Activated CD4-positive, alpha-beta T cell treated with anti-CD3 and anti-CD28 coated beads for 36 hours (primary cell): ENCODE data around the gene NTPCR. TPM values are rescaled to one million over a fixed set of nuclear protein-coding genes. Genes with fewer than 3 reads are reported as not detected.

Experiments used
- ATAC-seq: fragments of 200-7000 bp; cut with Tn5 transposase; one replicate; pipeline ENCODE4 v1.10.0; 2021; ENCODE audit warnings: mild to moderate bottlenecking, moderate library complexity
- CTCF ChIA-PET: fragments of 350-600 bp; sonication (Branson Sonifier 250); formaldehyde crosslinking; loops from one replicate; lab custom pipeline; 2021; ENCODE audit warnings: antibody characterized with exemption; lab: Charles Lee
- POLR2A ChIA-PET: fragments of 350-600 bp; sonication (Branson Sonifier 250); formaldehyde crosslinking; loops from one replicate; lab custom pipeline; 2021; ENCODE audit warnings: antibody characterized with exemption, inconsistent platforms; lab: Charles Lee
- DNase-seq: peaks from one replicate; pipeline ENCODE4 v3.0.0-alpha.2; 2020
- H3K27ac Mint-ChIP-seq: one replicate; pipeline ENCODE4 v1.8.0; 2021; ENCODE audit warnings: mixed read lengths
- H3K27me3 Mint-ChIP-seq: one replicate; pipeline ENCODE4 v1.8.0; 2021; ENCODE audit warnings: mixed read lengths
- H3K36me3 Mint-ChIP-seq: one replicate; pipeline ENCODE4 v1.8.0; 2021; ENCODE audit warnings: low read depth, mixed read lengths
- H3K4me1 Mint-ChIP-seq: one replicate; pipeline ENCODE4 v1.8.0; 2021; ENCODE audit warnings: mixed read lengths
- H3K4me3 Mint-ChIP-seq: one replicate; pipeline ENCODE4 v1.8.0; 2021; ENCODE audit warnings: mild to moderate bottlenecking, moderate library complexity, mixed read lengths
- H3K9me3 Mint-ChIP-seq: one replicate; pipeline ENCODE4 v1.8.0; 2021; ENCODE audit warnings: low read depth, mixed read lengths
- intact Hi-C, 2 experiments: fragments of 100-400 bp; cut with DNase I in 1 of 2; cut with micrococcal nuclease in 1 of 2; formaldehyde crosslinking; loops; one replicate each; pipeline versions ENCODE4 v1.14.2 to v1.15.1; 2022 to 2024; cut with DNase I, micrococcal nuclease
- total RNA-seq, 2 experiments: library from RNA; stranded (reverse); gene quantifications; one replicate each; pipeline ENCODE4 v1.2.3, GENCODE V29; 2021

The NTPCR gene
- total RNA-seq, 2 experiments from 2014 or later = 37.4 to 51.9 TPM

DNA sequence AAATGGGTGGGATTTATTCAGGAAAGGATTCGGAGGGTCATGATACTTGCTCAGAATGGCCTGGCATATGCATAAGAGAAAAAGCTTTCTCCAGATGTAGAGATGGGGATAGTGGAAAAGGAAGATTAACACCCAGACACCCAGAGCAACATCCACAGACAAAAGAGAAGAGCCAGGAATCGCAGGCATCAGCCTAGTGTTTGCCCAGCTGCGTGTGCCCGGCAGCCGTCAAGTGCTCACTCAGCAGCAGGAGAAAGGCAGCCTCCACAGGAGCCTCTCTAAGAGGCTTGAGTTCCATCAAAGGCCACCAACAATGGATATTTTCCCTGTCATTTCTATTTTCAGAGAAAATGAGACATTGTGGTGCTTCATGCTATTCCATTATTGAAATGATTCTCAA, 54.7 kb downstream of the NTPCR start:
- ChIA-PET CTCF (interaction anchor here (1.7 kb wide), 1 partner anchor 211 kb away, joined by 4 read pairs; no protein-coding TSS in a partner anchor), POLR2A (no interaction called here)
- Mint-ChIP-seq H3K27ac (no peak overlapping the region), H3K9me3 (peaks cover 3% of the 10 kb centered on the region), H3K4me1 (no peaks in the 10 kb centered on the region), H3K36me3 (peaks cover 24% of the 10 kb centered on the region), H3K27me3 (no peaks in the 10 kb centered on the region), H3K4me3 (no peak overlapping the region)
- intact Hi-C loops = no loop called here
- no peak for DNase-seq
- no peak for ATAC-seq

DNA sequence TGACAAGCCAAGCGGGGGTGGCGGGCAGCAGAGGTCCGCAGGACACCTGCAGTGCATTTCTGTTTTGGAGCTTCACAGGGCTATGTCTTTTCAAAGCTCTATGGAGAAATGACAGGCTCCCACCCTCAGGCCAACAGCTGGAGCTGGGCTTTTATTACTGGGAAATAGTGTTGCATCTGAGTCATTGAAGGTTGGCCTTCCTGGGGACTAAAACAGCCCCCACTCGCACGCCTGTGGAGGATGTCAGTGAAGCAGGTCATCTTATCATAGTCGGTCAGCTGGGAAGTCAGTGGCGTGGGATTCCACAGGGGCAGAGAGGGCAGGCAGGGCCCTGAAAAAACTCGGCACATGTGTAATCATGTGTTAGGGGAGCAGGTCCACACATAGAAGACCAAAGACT, 55.3 kb downstream of the NTPCR start:
- intact Hi-C loops = no loop called here

DNA sequence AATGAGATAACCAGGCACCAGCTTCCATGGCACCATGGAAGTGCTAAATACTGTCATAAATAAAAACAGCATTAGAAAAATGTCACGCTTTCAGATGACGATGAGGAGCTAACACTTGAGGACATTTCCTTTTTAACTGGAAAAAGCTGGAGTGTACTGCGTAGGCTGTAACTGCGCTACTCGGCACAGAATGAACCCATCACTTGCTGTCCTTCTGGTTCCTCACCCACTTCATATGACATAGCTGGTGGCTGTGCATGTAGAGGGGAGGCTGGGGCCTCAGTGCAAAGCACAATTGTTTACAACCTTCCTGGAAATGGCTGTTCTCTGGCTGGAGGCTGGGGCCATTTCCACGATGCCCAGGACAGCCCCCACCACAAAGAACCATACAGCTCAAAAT, 55.7 kb downstream of the NTPCR start:
- Mint-ChIP-seq H3K4me1 (no peaks in the 10 kb centered on the region), H3K4me3 (no peak overlapping the region), H3K27me3 (no peaks in the 10 kb centered on the region), H3K27ac (no peak overlapping the region), H3K36me3 (peaks cover 20% of the 10 kb centered on the region), H3K9me3 (peaks cover 3% of the 10 kb centered on the region)
- ChIA-PET CTCF (interaction anchor here (0.6 to 1.7 kb wide), 2 partner anchors 212 to 910 kb away, joined by 3 to 4 read pairs; no protein-coding TSS in a partner anchor), POLR2A (no interaction called here)
- intact Hi-C loops = no loop called here
- no peak for DNase-seq
- no peak for ATAC-seq

More for the DNA sequence above, 55.3 kb downstream of the NTPCR start:
- ChIA-PET CTCF (interaction anchor here (0.6 to 1.7 kb wide), 2 partner anchors 211 to 910 kb away, joined by 3 to 4 read pairs; no protein-coding TSS in a partner anchor), POLR2A (no interaction called here)
- Mint-ChIP-seq H3K9me3 (peaks cover 3% of the 10 kb centered on the region), H3K27ac (no peak overlapping the region), H3K4me1 (no peaks in the 10 kb centered on the region), H3K27me3 (no peaks in the 10 kb centered on the region), H3K4me3 (no peak overlapping the region), H3K36me3 (peaks cover 20% of the 10 kb centered on the region)
- DNase-seq (no peak), ATAC-seq (no peak)

DNA sequence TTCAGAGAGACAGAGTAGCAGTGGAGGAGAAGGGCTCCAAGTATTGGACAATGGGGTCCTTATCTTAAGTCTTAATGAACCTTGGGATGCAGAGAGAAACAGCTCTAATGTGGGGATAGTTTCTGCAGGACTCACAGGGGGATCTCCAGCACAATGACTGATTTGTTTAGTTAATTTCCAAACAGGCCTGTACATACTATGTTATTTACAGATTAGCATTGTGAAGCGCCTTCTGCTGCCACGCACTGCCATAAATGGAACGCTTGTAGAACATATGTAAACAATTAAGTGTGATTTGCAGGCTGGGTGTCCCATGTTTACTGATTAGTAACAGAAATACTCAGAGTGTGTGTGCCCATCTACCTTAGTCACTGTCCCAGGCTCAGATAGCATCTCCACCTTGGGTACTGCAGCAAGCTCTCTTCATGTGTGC, 56.1 kb downstream of the NTPCR start:
- Mint-ChIP-seq H3K36me3 (peaks cover 20% of the 10 kb centered on the region), H3K9me3 (peaks cover 3% of the 10 kb centered on the region), H3K27ac (no peak overlapping the region), H3K4me3 (no peak overlapping the region), H3K27me3 (no peaks in the 10 kb centered on the region), H3K4me1 (no peaks in the 10 kb centered on the region)
- CTCF ChIA-PET = interaction anchor here (1.7 kb wide), 1 partner anchor 212 kb away, joined by 4 read pairs; no protein-coding TSS in a partner anchor
- intact Hi-C loops = no loop called here
- no peak for ATAC-seq
- POLR2A ChIA-PET = no interaction called here
- DNase-seq = no peak

DNA sequence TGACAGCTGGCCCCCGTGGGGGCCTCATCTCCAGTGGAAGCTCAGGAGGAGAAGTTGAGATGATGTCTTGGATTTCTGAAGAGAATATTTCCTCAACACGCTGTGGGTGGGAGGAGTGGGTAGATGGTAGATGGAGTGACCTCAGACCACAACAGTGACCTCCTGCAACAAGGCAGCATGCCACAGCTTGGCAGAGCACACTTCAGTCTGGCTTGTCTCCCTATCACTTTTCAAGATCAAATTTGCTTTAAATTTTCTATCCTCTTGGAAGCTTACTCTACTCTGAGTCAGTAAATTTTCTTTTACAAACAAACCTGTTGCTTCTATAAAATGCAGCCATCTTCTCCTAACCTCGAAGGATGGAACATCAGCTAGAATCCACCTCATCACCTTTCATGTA, 59.7 kb downstream of the NTPCR start:
- H3K4me1 Mint-ChIP-seq = no peaks in the 10 kb centered on the region
- no peak for ATAC-seq
- no peak for DNase-seq
- no peaks in the 10 kb centered on the region for H3K9me3 Mint-ChIP-seq
- ChIA-PET POLR2A (interaction anchor here (0.6 kb wide), 1 partner anchor 493 kb away, joined by 3 read pairs; no protein-coding TSS in a partner anchor), CTCF (interaction anchor here (0.5 to 0.9 kb wide), 3 partner anchors 18 to 50 kb away, joined by 3 read pairs; no protein-coding TSS in a partner anchor)
- peaks cover 31% of the 10 kb centered on the region for H3K36me3 Mint-ChIP-seq
- no peak overlapping the region for H3K4me3 Mint-ChIP-seq
- intact Hi-C loops = no loop called here
- H3K27ac Mint-ChIP-seq = no peak overlapping the region
- H3K27me3 Mint-ChIP-seq = no peaks in the 10 kb centered on the region

DNA sequence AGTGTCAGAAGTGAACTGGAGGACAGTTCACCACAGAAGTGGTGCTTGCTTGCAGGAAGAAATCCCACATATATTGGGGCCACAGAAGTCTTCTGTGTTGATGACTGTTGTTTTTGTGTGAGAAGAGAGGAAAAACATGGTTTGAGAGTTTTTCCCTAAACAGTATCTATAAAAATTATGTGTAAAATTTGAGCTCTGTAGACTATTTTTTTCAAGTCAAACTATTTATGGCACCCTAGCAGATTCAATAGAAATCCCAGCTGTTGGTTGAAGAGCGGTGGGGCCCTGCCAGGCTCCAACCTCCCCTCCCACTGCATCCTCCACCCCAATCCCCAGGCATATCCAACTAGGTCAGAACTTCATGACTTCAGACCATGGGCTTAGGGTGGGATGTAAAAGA, 61.6 kb downstream of the NTPCR start:
- DNase-seq (no peak), ATAC-seq (no peak)
- no peaks in the 10 kb centered on the region for H3K9me3 Mint-ChIP-seq
- intact Hi-C loops = no loop called here
- no peaks in the 10 kb centered on the region for H3K27me3 Mint-ChIP-seq
- POLR2A ChIA-PET = no interaction called here
- peaks cover 30% of the 10 kb centered on the region for H3K36me3 Mint-ChIP-seq
- H3K4me3 Mint-ChIP-seq = no peak overlapping the region
- H3K4me1 Mint-ChIP-seq = no peaks in the 10 kb centered on the region
- H3K27ac Mint-ChIP-seq = no peak overlapping the region
- CTCF ChIA-PET = interaction anchor here (0.6 kb wide), 1 partner anchor 1973 kb away, joined by 3 read pairs; no protein-coding TSS in a partner anchor

DNA sequence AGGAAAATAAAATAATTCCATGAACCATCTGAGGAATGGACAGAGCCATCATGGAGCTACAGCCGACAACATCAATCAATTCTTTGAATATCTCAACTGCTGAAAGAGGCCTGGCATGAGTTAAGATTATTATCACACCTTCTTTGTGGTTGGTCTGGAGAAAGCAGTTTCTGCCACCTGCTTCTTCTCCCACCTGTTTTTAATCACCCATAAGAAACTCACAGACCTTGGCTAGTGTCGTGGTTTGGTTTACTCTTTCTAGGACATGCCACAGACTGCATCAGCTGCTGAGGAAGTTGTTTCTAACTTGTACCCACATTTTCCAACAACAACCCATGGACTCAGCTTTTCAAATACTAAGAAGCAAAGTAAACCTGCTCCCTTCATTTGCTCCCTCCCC, 65.6 kb downstream of the NTPCR start:
- H3K27me3 Mint-ChIP-seq = no peaks in the 10 kb centered on the region
- no peak for ATAC-seq
- H3K36me3 Mint-ChIP-seq = peaks cover 40% of the 10 kb centered on the region
- H3K9me3 Mint-ChIP-seq = no peaks in the 10 kb centered on the region
- intact Hi-C loops = no loop called here
- ChIA-PET POLR2A (no interaction called here), CTCF (interaction anchor here (1.3 kb wide), 1 partner anchor 10 kb away, joined by 5 read pairs; no protein-coding TSS in a partner anchor)
- H3K27ac Mint-ChIP-seq = no peak overlapping the region
- no peak for DNase-seq
- no peak overlapping the region for H3K4me3 Mint-ChIP-seq
- H3K4me1 Mint-ChIP-seq = no peaks in the 10 kb centered on the region

DNA sequence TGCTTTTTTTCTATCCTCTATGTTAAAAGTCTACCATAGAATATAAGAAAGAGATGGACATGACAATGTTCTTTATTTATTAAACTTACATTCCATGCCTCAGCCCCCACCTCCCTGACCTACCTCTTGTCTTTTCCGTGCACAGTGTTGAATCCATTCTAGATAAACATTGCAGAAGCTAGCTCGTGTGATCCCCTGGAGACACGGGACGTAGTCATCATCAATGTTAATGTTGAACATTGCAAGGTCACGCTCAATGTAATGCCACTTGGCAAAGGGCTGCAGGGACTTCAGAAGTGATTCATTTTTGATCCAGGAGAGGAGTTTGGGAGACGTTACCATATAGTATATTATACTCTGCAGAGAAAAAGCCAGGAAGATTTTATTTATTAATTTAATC, 66.4 kb downstream of the NTPCR start:
- intact Hi-C loops = no loop called here
- POLR2A ChIA-PET = no interaction called here
- Mint-ChIP-seq H3K36me3 (peaks cover 38% of the 10 kb centered on the region), H3K4me1 (no peaks in the 10 kb centered on the region), H3K9me3 (no peaks in the 10 kb centered on the region), H3K27ac (no peak overlapping the region), H3K4me3 (no peak overlapping the region), H3K27me3 (no peaks in the 10 kb centered on the region)
- ATAC-seq = no peak
- CTCF ChIA-PET = no interaction called here
- DNase-seq = no peak

DNA sequence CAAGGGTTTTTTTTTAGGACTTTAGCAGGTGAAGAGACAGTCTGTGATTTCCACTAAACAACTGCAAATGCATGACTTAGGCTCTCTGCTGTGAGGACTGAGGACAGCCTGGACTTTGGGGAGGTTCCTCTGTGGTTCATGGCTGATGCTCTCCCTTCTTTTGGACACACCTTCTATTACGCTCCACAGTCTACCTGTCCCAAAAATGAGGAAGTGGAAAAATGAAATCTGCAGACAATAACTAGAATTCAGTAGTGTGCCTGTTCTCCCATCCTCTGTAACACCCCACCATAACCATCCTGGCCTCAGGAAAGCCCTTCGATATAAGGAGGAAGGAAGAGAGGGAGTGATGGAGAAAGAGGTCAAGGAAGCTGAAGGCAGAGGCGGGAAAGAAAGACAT, 68.7 kb downstream of the NTPCR start:
- no peak for DNase-seq
- intact Hi-C loops = no loop called here
- H3K4me1 Mint-ChIP-seq = no peaks in the 10 kb centered on the region
- H3K36me3 Mint-ChIP-seq = peaks cover 23% of the 10 kb centered on the region
- no peaks in the 10 kb centered on the region for H3K27me3 Mint-ChIP-seq
- H3K4me3 Mint-ChIP-seq = no peak overlapping the region
- ATAC-seq = no peak
- POLR2A ChIA-PET = no interaction called here
- H3K9me3 Mint-ChIP-seq = no peaks in the 10 kb centered on the region
- CTCF ChIA-PET = no interaction called here
- H3K27ac Mint-ChIP-seq = no peak overlapping the region

DNA sequence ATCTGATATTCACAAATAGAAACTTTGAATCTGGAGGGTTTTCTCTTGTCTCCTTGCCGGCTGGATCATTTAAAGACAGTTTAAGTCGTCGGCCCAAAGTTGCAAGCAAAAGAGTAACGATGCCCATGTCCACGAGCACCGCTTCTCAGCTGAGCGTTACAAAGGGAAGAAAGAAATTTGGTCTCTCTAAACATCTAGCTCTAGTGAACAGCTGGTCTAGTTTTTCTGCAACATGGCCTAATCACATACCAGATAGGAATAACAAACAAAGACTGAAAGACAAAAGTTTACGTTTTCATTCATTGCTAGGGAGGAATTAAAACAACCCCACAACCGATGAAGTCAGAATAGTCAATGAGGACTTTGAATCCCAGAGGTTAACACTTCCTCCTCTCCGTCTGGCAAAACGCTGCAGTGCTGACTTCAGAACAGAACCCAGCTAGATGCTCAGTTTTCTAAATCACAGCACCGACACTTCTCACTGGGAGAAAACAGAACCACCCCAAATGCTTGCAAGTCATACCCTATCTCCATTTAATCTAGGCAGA, 69.4 kb downstream of the NTPCR start:
- Mint-ChIP-seq H3K36me3 (peaks cover 19% of the 10 kb centered on the region), H3K4me3 (no peak overlapping the region), H3K27ac (no peak overlapping the region), H3K27me3 (no peaks in the 10 kb centered on the region), H3K9me3 (no peaks in the 10 kb centered on the region), H3K4me1 (no peaks in the 10 kb centered on the region)
- no peak for DNase-seq
- intact Hi-C loops = loop anchor here (10.0 kb wide), 2 partner anchors 385 to 1155 kb away; partner anchors contain the start of gene SIPA1L2 (in 1 of the 2)
- no peak for ATAC-seq
- ChIA-PET POLR2A (no interaction called here), CTCF (no interaction called here)

DNA sequence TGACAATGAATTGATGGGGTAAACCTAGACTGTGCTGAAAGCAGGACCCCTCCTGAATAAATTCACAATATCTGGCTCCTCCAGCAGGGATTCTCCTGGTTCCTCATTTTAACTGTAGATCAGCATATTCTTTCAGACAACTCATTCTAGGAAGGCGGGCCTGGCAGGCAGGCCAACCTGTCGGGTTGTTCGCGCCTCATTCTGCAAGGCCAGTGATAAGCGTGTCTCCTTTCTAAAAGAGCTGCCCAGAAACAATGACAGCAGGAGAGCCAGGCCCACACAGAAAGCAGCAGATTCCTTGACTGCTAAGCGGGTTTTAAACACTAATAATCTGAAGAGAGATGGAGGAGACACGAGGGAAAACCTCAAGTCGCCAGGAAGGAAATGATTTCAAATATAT, 70.0 kb downstream of the NTPCR start:
- Mint-ChIP-seq H3K36me3 (peaks cover 18% of the 10 kb centered on the region), H3K27ac (no peak overlapping the region), H3K4me1 (no peaks in the 10 kb centered on the region), H3K9me3 (no peaks in the 10 kb centered on the region), H3K27me3 (no peaks in the 10 kb centered on the region), H3K4me3 (no peak overlapping the region)
- ChIA-PET POLR2A (no interaction called here), CTCF (interaction anchor here (0.6 kb wide), 1 partner anchor 17 kb away, joined by 3 read pairs; no protein-coding TSS in a partner anchor)
- DNase-seq = no peak
- ATAC-seq = no peak
- intact Hi-C loops = loop anchor here (10.0 kb wide), 2 partner anchors 386 to 1156 kb away; partner anchors contain the start of gene SIPA1L2 (in 1 of the 2)

DNA sequence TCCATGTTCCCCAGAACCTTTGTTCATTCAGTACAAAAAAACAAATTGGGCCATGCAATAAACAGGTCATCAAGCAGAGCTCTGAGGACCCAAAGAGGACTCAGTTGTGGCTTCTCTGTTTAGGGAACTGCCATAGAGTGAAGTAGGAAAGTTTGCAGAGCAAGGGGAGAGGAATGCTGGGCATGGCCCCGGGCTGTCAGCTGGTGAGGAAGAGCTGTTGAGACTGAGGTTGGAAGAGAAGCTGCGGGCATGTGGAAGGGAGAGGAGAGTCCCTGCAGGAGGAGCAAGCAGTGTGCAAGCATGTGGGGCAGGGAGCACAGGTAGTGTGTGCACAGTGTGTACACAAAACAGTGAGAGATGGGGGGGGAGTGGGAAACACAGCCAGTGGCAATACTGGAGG, 71.8 kb downstream of the NTPCR start:
- H3K4me1 Mint-ChIP-seq = no peaks in the 10 kb centered on the region
- DNase-seq = no peak
- intact Hi-C loops = loop anchor here (10.0 kb wide), 2 partner anchors 387 to 1157 kb away; partner anchors contain the start of gene SIPA1L2 (in 1 of the 2)
- H3K4me3 Mint-ChIP-seq = no peak overlapping the region
- CTCF ChIA-PET = no interaction called here
- no peaks in the 10 kb centered on the region for H3K9me3 Mint-ChIP-seq
- peaks cover 14% of the 10 kb centered on the region for H3K36me3 Mint-ChIP-seq
- POLR2A ChIA-PET = no interaction called here
- no peak for ATAC-seq
- H3K27ac Mint-ChIP-seq = no peak overlapping the region
- H3K27me3 Mint-ChIP-seq = no peaks in the 10 kb centered on the region
